PC-3 (cell line): ENCODE results near the gene KRTAP10-2. TPM values are rescaled to one million over a fixed set of nuclear protein-coding genes. Genes with fewer than 3 reads are reported as not detected.

Experiments
- ATAC-seq: fragments of 200-7000 bp; cut with Tn5 transposase; 2 replicates; pipeline ENCODE4 v1.9.1; 2020; ENCODE audit warnings: mild to moderate bottlenecking, moderate library complexity
- BruUV-seq: library from RNA; stranded (reverse); fragments of 400-500 nt; replicated peaks from 2 replicates; lab custom pipeline; 2021; lab: Mats Ljungman, UMichigan
- CTCF ChIA-PET: fragments of 300-600 bp; sonication (Branson Sonifier 250); formaldehyde crosslinking; loops from one replicate; lab custom pipeline; 2022; ENCODE audit warnings: antibody characterized with exemption; lab: Charles Lee
- POLR2A ChIA-PET: fragments of 300-600 bp; sonication (Branson Sonifier 250); formaldehyde crosslinking; loops from one replicate; lab custom pipeline; 2022; ENCODE audit warnings: antibody characterized with exemption; ENCODE audit not compliant: unreplicated experiment; lab: Charles Lee
- DNase-seq: peaks from one replicate; pipeline ENCODE4 v3.0.0-alpha.2; 2015
- H2AFZ ChIP-seq: fragments of 300-600 bp; sonication (generic); 2 replicates; pipeline ENCODE4 v1.6.0; 2016; ENCODE audit warnings: antibody characterized with exemption, low read length
- H3F3A ChIP-seq: fragments of 300-600 bp; sonication (generic); one replicate; pipeline ENCODE4 v1.6.0; 2017; ENCODE audit warnings: antibody characterized with exemption, low read length, control low read depth, mild to moderate bottlenecking; ENCODE audit not compliant: unreplicated experiment
- H3K27ac ChIP-seq: fragments of 300-600 bp; sonication (generic); 2 replicates; pipeline ENCODE4 v1.5.1; 2016; ENCODE audit warnings: mild to moderate bottlenecking, low read length
- H3K27me3 ChIP-seq: fragments of 300-600 bp; sonication (generic); 2 replicates; pipeline ENCODE4 v1.6.1; 2016; ENCODE audit warnings: low read length, mixed read lengths
- H3K36me3 ChIP-seq: fragments of 300-600 bp; sonication (generic); 2 replicates; pipeline ENCODE4 v1.6.1; 2016; ENCODE audit warnings: low read depth, mixed run types, low read length, mixed read lengths
- H3K4me1 ChIP-seq: fragments of 300-600 bp; sonication (generic); 2 replicates; pipeline ENCODE4 v1.5.1; 2016; ENCODE audit warnings: low read length; ENCODE audit not compliant: insufficient read depth
- H3K4me2 ChIP-seq: fragments of 300-600 bp; sonication (generic); 2 replicates; pipeline ENCODE4 v1.6.0; 2016; ENCODE audit warnings: low read length
- H3K4me3 ChIP-seq: fragments of 300-600 bp; sonication (generic); 2 replicates; pipeline ENCODE4 v1.5.1; 2016; ENCODE audit warnings: mild to moderate bottlenecking, low read length, mixed read lengths
- H3K79me2 ChIP-seq: fragments of 300-600 bp; sonication (generic); 2 replicates; pipeline ENCODE4 v1.6.1; 2017; ENCODE audit warnings: low read length, mixed read lengths
- H3K9ac ChIP-seq: fragments of 300-600 bp; sonication (generic); 2 replicates; pipeline ENCODE4 v1.6.0; 2016; ENCODE audit warnings: mild to moderate bottlenecking, low read length
- H3K9me2 ChIP-seq: fragments of 300-600 bp; sonication (generic); replicated peaks from 2 replicates; pipeline ENCODE4 v1.6.1; 2016; ENCODE audit warnings: mixed run types, low read length, mixed read lengths
- H3K9me3 ChIP-seq: fragments of 300-600 bp; sonication (generic); 2 replicates; pipeline ENCODE4 v1.6.1; 2016; ENCODE audit warnings: low read length, mixed read lengths
- H4K20me1 ChIP-seq: fragments of 300-600 bp; sonication (generic); 2 replicates; pipeline ENCODE4 v1.6.1; 2016; ENCODE audit warnings: low read length, mixed read lengths
- EZH2 ChIP-seq: fragments of 300-600 bp; sonication (generic); IDR thresholded peaks from one replicate; pipeline ENCODE4 v1.6.1; 2017; ENCODE audit warnings: antibody characterized with exemption, mild to moderate bottlenecking, low read length; ENCODE audit not compliant: unreplicated experiment
- EZH2phosphoT487 ChIP-seq: fragments of 300-600 bp; sonication (generic); IDR thresholded peaks from 2 replicates; pipeline ENCODE4 v1.6.1; 2018; ENCODE audit warnings: mild to moderate bottlenecking, antibody characterized with exemption, low read length, borderline replicate concordance
- intact Hi-C: fragments of 100-400 bp; cut with micrococcal nuclease; formaldehyde crosslinking; loops from 2 replicates; pipeline ENCODE4 v1.9.0; 2023
- total RNA-seq: library from RNA; depleted of rRNA; stranded (reverse); fragments of >200 nt; gene quantifications from 2 replicates; pipeline ENCODE4 v1.2.3, GENCODE V29; 2014
- TF ChIP-seq, protein P1 (sequence below): fragments of 300-600 bp; sonication (generic); conservative IDR thresholded peaks from 2 replicates; pipeline ENCODE4 v1.5.1; 2017; ENCODE audit warnings: antibody characterized with exemption, low read depth, mild to moderate bottlenecking, low read length

Gene KRTAP10-2
- total RNA-seq, 1 experiment from 2014 or later: not detected

- intact Hi-C loops: no loop called here
- no peaks in the 10 kb centered on the region; the same call in 1 of the 2 replicates for H3K36me3 ChIP-seq
- H3K9me2 ChIP-seq: no peaks in the 10 kb centered on the region
- H3K4me2 ChIP-seq: no peak overlapping the region
- H3K4me1 ChIP-seq: no peaks in the 10 kb centered on the region
- ChIA-PET POLR2A (no interaction called here), CTCF (no interaction called here)
- no peak overlapping the region for H3K27ac ChIP-seq
- no peaks in the 10 kb centered on the region for H3K27me3 ChIP-seq
- no peak overlapping the region for H3K4me3 ChIP-seq
- H3K9ac ChIP-seq: no peak overlapping the region
- H2AFZ ChIP-seq: no peak overlapping the region
- no peak for DNase-seq
- BruUV-seq: no TSS peak
- no peak for ATAC-seq
- H4K20me1 ChIP-seq: no peaks in the 10 kb centered on the region
- no peak for TF ChIP-seq EZH2phosphoT487
- TF ChIP-seq, protein P1, sequence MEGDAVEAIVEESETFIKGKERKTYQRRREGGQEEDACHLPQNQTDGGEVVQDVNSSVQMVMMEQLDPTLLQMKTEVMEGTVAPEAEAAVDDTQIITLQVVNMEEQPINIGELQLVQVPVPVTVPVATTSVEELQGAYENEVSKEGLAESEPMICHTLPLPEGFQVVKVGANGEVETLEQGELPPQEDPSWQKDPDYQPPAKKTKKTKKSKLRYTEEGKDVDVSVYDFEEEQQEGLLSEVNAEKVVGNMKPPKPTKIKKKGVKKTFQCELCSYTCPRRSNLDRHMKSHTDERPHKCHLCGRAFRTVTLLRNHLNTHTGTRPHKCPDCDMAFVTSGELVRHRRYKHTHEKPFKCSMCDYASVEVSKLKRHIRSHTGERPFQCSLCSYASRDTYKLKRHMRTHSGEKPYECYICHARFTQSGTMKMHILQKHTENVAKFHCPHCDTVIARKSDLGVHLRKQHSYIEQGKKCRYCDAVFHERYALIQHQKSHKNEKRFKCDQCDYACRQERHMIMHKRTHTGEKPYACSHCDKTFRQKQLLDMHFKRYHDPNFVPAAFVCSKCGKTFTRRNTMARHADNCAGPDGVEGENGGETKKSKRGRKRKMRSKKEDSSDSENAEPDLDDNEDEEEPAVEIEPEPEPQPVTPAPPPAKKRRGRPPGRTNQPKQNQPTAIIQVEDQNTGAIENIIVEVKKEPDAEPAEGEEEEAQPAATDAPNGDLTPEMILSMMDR: no peak
- H3F3A ChIP-seq: no peaks in the 10 kb centered on the region
- H3K9me3 ChIP-seq: peaks cover 6% of the 10 kb centered on the region; the same call in 1 of the 2 replicates
- no peaks in the 10 kb centered on the region for H3K79me2 ChIP-seq
Measured at GRCh38 chr21:44529503-44530125, 21.7 kb downstream of the KRTAP10-2 start.

DNA sequence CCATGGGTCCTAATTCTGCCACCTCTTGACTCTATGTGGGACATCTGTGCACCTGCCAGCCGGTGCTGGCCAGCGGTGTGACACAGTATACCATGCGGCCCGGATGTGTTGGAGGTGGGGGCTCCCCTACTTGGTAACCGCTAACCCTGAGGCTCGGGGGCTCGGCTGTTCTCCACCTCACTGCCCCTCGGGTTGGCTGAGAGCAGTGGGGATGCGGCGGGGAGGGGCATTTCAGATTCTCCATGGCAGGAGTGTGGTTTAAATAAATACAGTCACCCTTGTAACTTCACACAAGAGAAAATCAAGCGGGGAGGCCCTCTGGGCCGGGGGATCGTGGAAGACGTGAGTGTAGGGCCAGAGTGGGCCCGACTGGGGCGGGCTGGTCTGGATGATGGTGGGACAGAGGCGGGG is 22.3 kb downstream of the KRTAP10-2 start:
- BruUV-seq: no TSS peak
- no peaks in the 10 kb centered on the region; the same call in 1 of the 2 replicates for H3K36me3 ChIP-seq
- H4K20me1 ChIP-seq: no peaks in the 10 kb centered on the region
- no peak overlapping the region for H2AFZ ChIP-seq
- H3K79me2 ChIP-seq: no peaks in the 10 kb centered on the region
- no peak overlapping the region for H3K4me3 ChIP-seq
- no peak for ATAC-seq
- no peaks in the 10 kb centered on the region for H3F3A ChIP-seq
- TF ChIP-seq EZH2 (no peak), EZH2phosphoT487 (no peak)
- TF ChIP-seq, protein P1: no peak
- DNase-seq: no peak
- POLR2A ChIA-PET: no interaction called here
- no peak overlapping the region for H3K4me2 ChIP-seq
- H3K27me3 ChIP-seq: no peaks in the 10 kb centered on the region
- no peaks in the 10 kb centered on the region for H3K9me2 ChIP-seq
- H3K9ac ChIP-seq: no peak overlapping the region
- CTCF ChIA-PET: no interaction called here
- H3K9me3 ChIP-seq: peaks cover 8% of the 10 kb centered on the region; the same call in 1 of the 2 replicates
- H3K27ac ChIP-seq: no peak overlapping the region
- H3K4me1 ChIP-seq: no peaks in the 10 kb centered on the region
- intact Hi-C loops: no loop called here

DNA sequence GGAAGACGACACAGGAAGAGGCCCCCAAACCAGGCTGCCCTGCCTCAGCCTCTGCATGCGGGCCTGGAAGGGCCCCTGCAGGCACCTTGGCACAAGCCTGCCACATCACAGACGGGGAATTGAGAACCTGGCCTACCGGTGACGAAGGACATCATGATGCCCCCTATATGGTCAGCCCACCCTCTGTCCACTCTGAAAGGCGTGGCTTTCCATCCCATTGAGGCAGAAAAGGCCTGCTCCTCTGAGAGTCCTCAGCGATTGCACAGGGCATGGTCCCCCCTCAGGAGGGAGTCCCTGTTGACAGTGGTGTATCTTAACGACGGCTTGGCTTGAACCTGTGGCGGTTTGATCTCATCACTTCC is 22.7 kb downstream of the KRTAP10-2 start:
- CTCF ChIA-PET: no interaction called here

More for the DNA sequence above, 22.7 kb downstream of the KRTAP10-2 start:
- Histone ChIP-seq H3K27me3 (no peaks in the 10 kb centered on the region), H3K79me2 (no peaks in the 10 kb centered on the region), H3K9me3 (peaks cover 8% of the 10 kb centered on the region; the same call in 1 of the 2 replicates), H3K4me2 (no peak overlapping the region), H2AFZ (no peak overlapping the region), H3K4me1 (no peaks in the 10 kb centered on the region), H3K4me3 (no peak overlapping the region), H3K27ac (no peak overlapping the region), H3K9ac (no peak overlapping the region), H3K9me2 (no peaks in the 10 kb centered on the region), H3F3A (no peaks in the 10 kb centered on the region), H4K20me1 (no peaks in the 10 kb centered on the region), H3K36me3 (no peaks in the 10 kb centered on the region; the same call in 1 of the 2 replicates)
- DNase-seq (no peak), ATAC-seq (no peak)
- intact Hi-C loops: no loop called here
- no TSS peak for BruUV-seq
- POLR2A ChIA-PET: no interaction called here
- TF ChIP-seq EZH2phosphoT487 (no peak), EZH2 (no peak)
- TF ChIP-seq, protein P1: no peak
